WTC11 (cell line): ENCODE data around the gene FIGNL2. TPM values are rescaled to one million over a fixed set of nuclear protein-coding genes. Genes with fewer than 3 reads are reported as not detected.

Source experiments
- ATAC-seq: fragments of 200-7000 bp; cut with Tn5 transposase; 2 replicates; pipeline ENCODE4 v1.10.0; 2021; ENCODE audit warnings: mild to moderate bottlenecking, moderate library complexity
- CTCF ChIA-PET: fragments of 300-600 bp; sonication (Branson Sonifier 250); formaldehyde crosslinking; loops from one replicate; lab custom pipeline; 2021; ENCODE audit warnings: antibody characterized with exemption; lab: Charles Lee
- POLR2A ChIA-PET: fragments of 350-600 bp; sonication (Branson Sonifier 250); formaldehyde crosslinking; loops from one replicate; lab custom pipeline; 2021; ENCODE audit warnings: antibody characterized with exemption; lab: Charles Lee
- DNase-seq: peaks from one replicate; pipeline ENCODE4 v3.0.0; 2021; ENCODE audit warnings: low spot score
- H3K27ac Mint-ChIP-seq: 2 replicates; pipeline ENCODE4 v1.8.0; 2021; ENCODE audit warnings: mixed read lengths
- H3K27me3 Mint-ChIP-seq: 2 replicates; pipeline ENCODE4 v1.8.0; 2021; ENCODE audit warnings: low read depth, mild to moderate bottlenecking, moderate library complexity, mixed read lengths
- H3K36me3 Mint-ChIP-seq: 2 replicates; pipeline ENCODE4 v1.8.0; 2021; ENCODE audit warnings: mixed read lengths
- H3K4me1 Mint-ChIP-seq: 2 replicates; pipeline ENCODE4 v1.8.0; 2022; ENCODE audit warnings: mixed read lengths
- H3K4me3 Mint-ChIP-seq: 2 replicates; pipeline ENCODE4 v1.8.0; 2021; ENCODE audit warnings: mild to moderate bottlenecking, moderate library complexity, mixed read lengths
- H3K9me3 Mint-ChIP-seq: 2 replicates; pipeline ENCODE4 v1.8.0; 2021; ENCODE audit warnings: mixed read lengths
- ATF1 ChIP-seq: sonication (generic); formaldehyde crosslinking; IDR thresholded peaks from 2 replicates; pipeline ENCODE4 v1.8.1; 2023; ENCODE audit warnings: mild to moderate bottlenecking, moderate library complexity, missing genetic modification reagents
- CBFB ChIP-seq: sonication (generic); formaldehyde crosslinking; IDR thresholded peaks from 2 replicates; pipeline ENCODE4 v1.8.1; 2022; ENCODE audit warnings: mild to moderate bottlenecking, low read depth, missing genetic modification reagents
- EMX1 ChIP-seq: fragments of 250-450 bp; sonication (Bioruptor Pico); IDR thresholded peaks from 2 replicates; pipeline ENCODE4 v1.8.0; 2021; ENCODE audit warnings: mild to moderate bottlenecking
- ETV6 ChIP-seq: sonication (generic); formaldehyde crosslinking; IDR thresholded peaks from 2 replicates; pipeline ENCODE4 v1.8.1; 2022; ENCODE audit warnings: mild to moderate bottlenecking, missing genetic modification reagents
- GABPB1 ChIP-seq: sonication (generic); formaldehyde crosslinking; IDR thresholded peaks from 2 replicates; pipeline ENCODE4 v1.8.1; 2023; ENCODE audit warnings: mild to moderate bottlenecking, missing genetic modification reagents
- IRF2 ChIP-seq: sonication (generic); formaldehyde crosslinking; IDR thresholded peaks from 2 replicates; pipeline ENCODE4 v1.8.0; 2022; ENCODE audit warnings: low read depth, missing genetic modification reagents, borderline replicate concordance
- KAT7 ChIP-seq: sonication (generic); formaldehyde crosslinking; IDR thresholded peaks from 2 replicates; pipeline ENCODE4 v1.8.1; 2023; ENCODE audit warnings: missing genetic modification reagents, mild to moderate bottlenecking, borderline replicate concordance
- NFE2L1 ChIP-seq: sonication (generic); formaldehyde crosslinking; IDR thresholded peaks from 2 replicates; pipeline ENCODE4 v1.8.1; 2023; ENCODE audit warnings: missing genetic modification reagents
- NR3C1 ChIP-seq: sonication (generic); formaldehyde crosslinking; conservative IDR thresholded peaks from 2 replicates; pipeline ENCODE4 v1.8.1; 2023; ENCODE audit warnings: low read depth, mild to moderate bottlenecking, missing genetic modification reagents
- OVOL2 ChIP-seq: fragments of 250-450 bp; sonication (Bioruptor Pico); IDR thresholded peaks from 2 replicates; pipeline ENCODE4 v1.9.0; 2021; ENCODE audit warnings: mild to moderate bottlenecking, borderline replicate concordance
- RELA ChIP-seq: sonication (generic); formaldehyde crosslinking; IDR thresholded peaks from 2 replicates; pipeline ENCODE4 v1.8.1; 2022; ENCODE audit warnings: missing genetic modification reagents, mild to moderate bottlenecking, borderline replicate concordance
- SMAD3 ChIP-seq: sonication (generic); formaldehyde crosslinking; IDR thresholded peaks from 2 replicates; pipeline ENCODE4 v1.8.0; 2022; ENCODE audit warnings: missing genetic modification reagents, mild to moderate bottlenecking, borderline replicate concordance
- ZNF232 ChIP-seq: sonication (generic); formaldehyde crosslinking; IDR thresholded peaks from 2 replicates; pipeline ENCODE4 v1.8.0; 2022; ENCODE audit warnings: mild to moderate bottlenecking, missing genetic modification reagents
- ZNF263 ChIP-seq: sonication (generic); formaldehyde crosslinking; IDR thresholded peaks from 2 replicates; pipeline ENCODE4 v1.8.1; 2022; ENCODE audit warnings: low read depth, mild to moderate bottlenecking, moderate library complexity, missing genetic modification reagents
- ZNF423 ChIP-seq: fragments of 250-450 bp; sonication (Bioruptor Pico); IDR thresholded peaks from 2 replicates; pipeline ENCODE4 v2.1.2; 2022; ENCODE audit warnings: mild to moderate bottlenecking, moderate library complexity
- total RNA-seq: library from RNA; stranded (reverse); gene quantifications from 3 replicates; pipeline ENCODE4 v1.2.3, GENCODE V29; 2021
- TF ChIP-seq, protein P1 (sequence below): fragments of 250-450 bp; sonication (Bioruptor Pico); IDR thresholded peaks from 2 replicates; pipeline ENCODE4 v1.9.0; 2021; ENCODE audit warnings: moderate library complexity, mild to moderate bottlenecking, inconsistent platforms, borderline replicate concordance
- TF ChIP-seq, protein P2 (sequence below): sonication (generic); formaldehyde crosslinking; IDR thresholded peaks from 2 replicates; pipeline ENCODE4 v1.8.0; 2022; ENCODE audit warnings: mild to moderate bottlenecking, missing genetic modification reagents
- TF ChIP-seq, protein P3 (sequence below): sonication (generic); formaldehyde crosslinking; IDR thresholded peaks from 2 replicates; pipeline ENCODE4 v1.8.0; 2022; ENCODE audit warnings: mild to moderate bottlenecking, missing genetic modification reagents
- TF ChIP-seq, protein P4 (sequence below): fragments of 250-450 bp; sonication (Bioruptor Pico); IDR thresholded peaks from 2 replicates; pipeline ENCODE4 v1.8.0; 2021; ENCODE audit warnings: mild to moderate bottlenecking
- TF ChIP-seq, protein P5 (sequence below): sonication (generic); formaldehyde crosslinking; IDR thresholded peaks from 2 replicates; pipeline ENCODE4 v1.8.1; 2022; ENCODE audit warnings: low read depth, missing genetic modification reagents, borderline replicate concordance
- TF ChIP-seq, protein P6 (sequence below): sonication (generic); formaldehyde crosslinking; IDR thresholded peaks from 2 replicates; pipeline ENCODE4 v1.8.0; 2022; ENCODE audit warnings: missing genetic modification reagents
- TF ChIP-seq, protein P7 (sequence below): fragments of 250-450 bp; sonication (Bioruptor Pico); conservative IDR thresholded peaks from 2 replicates; pipeline ENCODE4 v1.9.0; 2021; ENCODE audit warnings: mild to moderate bottlenecking
- TF ChIP-seq, protein P8 (sequence below): sonication (generic); formaldehyde crosslinking; IDR thresholded peaks from 2 replicates; pipeline ENCODE4 v1.8.1; 2022; ENCODE audit warnings: mild to moderate bottlenecking, moderate library complexity, missing genetic modification reagents

The FIGNL2 gene
- total RNA-seq, 1 experiment from 2014 or later = 9.9 TPM

DNA sequence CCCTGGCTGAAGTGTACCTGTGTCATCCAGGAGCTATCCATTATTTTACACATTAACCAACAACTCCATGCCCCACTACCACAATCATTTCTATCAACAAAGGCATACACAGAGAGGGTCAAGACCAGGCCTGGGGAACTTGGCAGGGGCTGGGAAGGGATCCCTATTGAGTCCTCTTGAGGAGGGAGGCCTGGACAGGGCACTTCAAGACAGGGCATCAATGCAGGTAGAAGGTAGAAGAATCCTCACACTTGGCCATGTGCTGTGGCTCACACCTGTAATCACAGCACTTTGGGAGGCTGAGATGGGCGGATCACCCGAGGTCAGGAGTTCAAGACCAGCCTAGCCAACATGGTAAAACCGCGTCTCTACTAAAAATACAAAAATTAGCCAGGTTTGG is 26.0 kb upstream of the FIGNL2 start:
- ATAC-seq (no peak), DNase-seq (no peak)
- POLR2A ChIA-PET = interaction anchor here (0.6 to 1.1 kb wide), 2 partner anchors 10 kb away, joined by 3 to 7 read pairs; no protein-coding TSS in a partner anchor
- TF ChIP-seq NR3C1 (CRISPR knock-in tag) (no peak), RELA (CRISPR knock-in tag) (no peak), ZNF263 (CRISPR knock-in tag) (no peak), EMX1 (CRISPR knock-in tag) (no peak), OVOL2 (CRISPR knock-in tag) (no peak), ATF1 (CRISPR knock-in tag) (no peak), IRF2 (CRISPR knock-in tag) (no peak)
- TF ChIP-seq, protein P1, sequence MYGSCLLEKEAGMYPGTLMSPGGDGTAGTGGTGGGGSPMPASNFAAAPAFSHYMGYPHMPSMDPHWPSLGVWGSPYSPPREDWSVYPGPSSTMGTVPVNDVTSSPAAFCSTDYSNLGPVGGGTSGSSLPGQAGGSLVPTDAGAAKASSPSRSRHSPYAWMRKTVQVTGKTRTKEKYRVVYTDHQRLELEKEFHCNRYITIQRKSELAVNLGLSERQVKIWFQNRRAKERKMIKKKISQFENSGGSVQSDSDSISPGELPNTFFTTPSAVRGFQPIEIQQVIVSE = no peak
- TF ChIP-seq, protein P2, sequence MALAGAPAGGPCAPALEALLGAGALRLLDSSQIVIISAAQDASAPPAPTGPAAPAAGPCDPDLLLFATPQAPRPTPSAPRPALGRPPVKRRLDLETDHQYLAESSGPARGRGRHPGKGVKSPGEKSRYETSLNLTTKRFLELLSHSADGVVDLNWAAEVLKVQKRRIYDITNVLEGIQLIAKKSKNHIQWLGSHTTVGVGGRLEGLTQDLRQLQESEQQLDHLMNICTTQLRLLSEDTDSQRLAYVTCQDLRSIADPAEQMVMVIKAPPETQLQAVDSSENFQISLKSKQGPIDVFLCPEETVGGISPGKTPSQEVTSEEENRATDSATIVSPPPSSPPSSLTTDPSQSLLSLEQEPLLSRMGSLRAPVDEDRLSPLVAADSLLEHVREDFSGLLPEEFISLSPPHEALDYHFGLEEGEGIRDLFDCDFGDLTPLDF (CRISPR knock-in tag) = no peak
- TF ChIP-seq, protein P3, sequence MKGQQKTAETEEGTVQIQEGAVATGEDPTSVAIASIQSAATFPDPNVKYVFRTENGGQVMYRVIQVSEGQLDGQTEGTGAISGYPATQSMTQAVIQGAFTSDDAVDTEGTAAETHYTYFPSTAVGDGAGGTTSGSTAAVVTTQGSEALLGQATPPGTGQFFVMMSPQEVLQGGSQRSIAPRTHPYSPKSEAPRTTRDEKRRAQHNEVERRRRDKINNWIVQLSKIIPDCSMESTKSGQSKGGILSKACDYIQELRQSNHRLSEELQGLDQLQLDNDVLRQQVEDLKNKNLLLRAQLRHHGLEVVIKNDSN (CRISPR knock-in tag) = no peak
- TF ChIP-seq, protein P4, sequence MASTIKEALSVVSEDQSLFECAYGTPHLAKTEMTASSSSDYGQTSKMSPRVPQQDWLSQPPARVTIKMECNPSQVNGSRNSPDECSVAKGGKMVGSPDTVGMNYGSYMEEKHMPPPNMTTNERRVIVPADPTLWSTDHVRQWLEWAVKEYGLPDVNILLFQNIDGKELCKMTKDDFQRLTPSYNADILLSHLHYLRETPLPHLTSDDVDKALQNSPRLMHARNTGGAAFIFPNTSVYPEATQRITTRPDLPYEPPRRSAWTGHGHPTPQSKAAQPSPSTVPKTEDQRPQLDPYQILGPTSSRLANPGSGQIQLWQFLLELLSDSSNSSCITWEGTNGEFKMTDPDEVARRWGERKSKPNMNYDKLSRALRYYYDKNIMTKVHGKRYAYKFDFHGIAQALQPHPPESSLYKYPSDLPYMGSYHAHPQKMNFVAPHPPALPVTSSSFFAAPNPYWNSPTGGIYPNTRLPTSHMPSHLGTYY (CRISPR knock-in tag) = no peak
- TF ChIP-seq, protein P5, sequence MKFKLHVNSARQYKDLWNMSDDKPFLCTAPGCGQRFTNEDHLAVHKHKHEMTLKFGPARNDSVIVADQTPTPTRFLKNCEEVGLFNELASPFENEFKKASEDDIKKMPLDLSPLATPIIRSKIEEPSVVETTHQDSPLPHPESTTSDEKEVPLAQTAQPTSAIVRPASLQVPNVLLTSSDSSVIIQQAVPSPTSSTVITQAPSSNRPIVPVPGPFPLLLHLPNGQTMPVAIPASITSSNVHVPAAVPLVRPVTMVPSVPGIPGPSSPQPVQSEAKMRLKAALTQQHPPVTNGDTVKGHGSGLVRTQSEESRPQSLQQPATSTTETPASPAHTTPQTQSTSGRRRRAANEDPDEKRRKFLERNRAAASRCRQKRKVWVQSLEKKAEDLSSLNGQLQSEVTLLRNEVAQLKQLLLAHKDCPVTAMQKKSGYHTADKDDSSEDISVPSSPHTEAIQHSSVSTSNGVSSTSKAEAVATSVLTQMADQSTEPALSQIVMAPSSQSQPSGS (CRISPR knock-in tag) = no peak
- Mint-ChIP-seq H3K4me1 (peaks cover 44% of the 10 kb centered on the region), H3K27ac (no peak overlapping the region), H3K9me3 (no peaks in the 10 kb centered on the region), H3K4me3 (no peak overlapping the region), H3K36me3 (no peaks in the 10 kb centered on the region), H3K27me3 (peaks cover 21% of the 10 kb centered on the region)
- CTCF ChIA-PET = interaction anchor here (0.5 to 7.2 kb wide), 47 partner anchors 10 to 483 kb away, joined by 3 to 164 read pairs (median 6); partner anchors contain the start of genes ACVRL1, ANKRD33, FIGNL2 and GALNT6

DNA sequence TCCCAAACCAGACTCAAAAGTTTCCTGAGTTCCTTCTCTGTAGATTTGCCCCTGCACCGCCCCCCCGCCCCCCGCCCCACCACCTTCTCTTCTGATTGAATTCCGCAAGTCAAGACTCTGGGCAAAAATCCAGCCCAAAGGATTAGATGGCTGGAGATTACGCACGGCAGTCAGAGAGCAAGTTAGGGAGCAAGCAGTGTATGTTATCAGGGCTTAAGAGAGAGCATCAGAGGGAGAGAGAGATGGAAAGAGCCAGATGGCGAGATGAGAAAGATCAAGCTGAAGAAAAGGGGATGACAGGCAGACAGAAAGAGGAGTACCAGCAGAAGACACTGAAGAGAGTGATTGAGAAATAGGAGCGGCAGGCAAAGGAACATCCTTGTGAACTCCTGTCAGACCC is 25.5 kb upstream of the FIGNL2 start:
- Mint-ChIP-seq H3K27ac (no peak overlapping the region), H3K9me3 (no peaks in the 10 kb centered on the region), H3K4me3 (no peak overlapping the region), H3K27me3 (peaks cover 22% of the 10 kb centered on the region), H3K4me1 (peaks cover 44% of the 10 kb centered on the region), H3K36me3 (no peaks in the 10 kb centered on the region)
- DNase-seq (no peak), ATAC-seq (no peak)
- ChIA-PET CTCF (interaction anchor here (0.7 to 7.2 kb wide), 16 partner anchors 10 to 342 kb away, joined by 3 to 164 read pairs (median 4); partner anchors contain the start of gene ANKRD33), POLR2A (interaction anchor here (0.6 kb wide), 1 partner anchor 9 kb away, joined by 3 read pairs; no protein-coding TSS in a partner anchor)
- TF ChIP-seq CBFB (CRISPR knock-in tag) (no peak), ZNF232 (CRISPR knock-in tag) (no peak), NFE2L1 (CRISPR knock-in tag) (no peak), ZNF423 (no peak), ETV6 (CRISPR knock-in tag) (no peak), ATF1 (CRISPR knock-in tag) (no peak), SMAD3 (no peak), KAT7 (no peak), GABPB1 (CRISPR knock-in tag) (no peak)
- TF ChIP-seq, protein P6, sequence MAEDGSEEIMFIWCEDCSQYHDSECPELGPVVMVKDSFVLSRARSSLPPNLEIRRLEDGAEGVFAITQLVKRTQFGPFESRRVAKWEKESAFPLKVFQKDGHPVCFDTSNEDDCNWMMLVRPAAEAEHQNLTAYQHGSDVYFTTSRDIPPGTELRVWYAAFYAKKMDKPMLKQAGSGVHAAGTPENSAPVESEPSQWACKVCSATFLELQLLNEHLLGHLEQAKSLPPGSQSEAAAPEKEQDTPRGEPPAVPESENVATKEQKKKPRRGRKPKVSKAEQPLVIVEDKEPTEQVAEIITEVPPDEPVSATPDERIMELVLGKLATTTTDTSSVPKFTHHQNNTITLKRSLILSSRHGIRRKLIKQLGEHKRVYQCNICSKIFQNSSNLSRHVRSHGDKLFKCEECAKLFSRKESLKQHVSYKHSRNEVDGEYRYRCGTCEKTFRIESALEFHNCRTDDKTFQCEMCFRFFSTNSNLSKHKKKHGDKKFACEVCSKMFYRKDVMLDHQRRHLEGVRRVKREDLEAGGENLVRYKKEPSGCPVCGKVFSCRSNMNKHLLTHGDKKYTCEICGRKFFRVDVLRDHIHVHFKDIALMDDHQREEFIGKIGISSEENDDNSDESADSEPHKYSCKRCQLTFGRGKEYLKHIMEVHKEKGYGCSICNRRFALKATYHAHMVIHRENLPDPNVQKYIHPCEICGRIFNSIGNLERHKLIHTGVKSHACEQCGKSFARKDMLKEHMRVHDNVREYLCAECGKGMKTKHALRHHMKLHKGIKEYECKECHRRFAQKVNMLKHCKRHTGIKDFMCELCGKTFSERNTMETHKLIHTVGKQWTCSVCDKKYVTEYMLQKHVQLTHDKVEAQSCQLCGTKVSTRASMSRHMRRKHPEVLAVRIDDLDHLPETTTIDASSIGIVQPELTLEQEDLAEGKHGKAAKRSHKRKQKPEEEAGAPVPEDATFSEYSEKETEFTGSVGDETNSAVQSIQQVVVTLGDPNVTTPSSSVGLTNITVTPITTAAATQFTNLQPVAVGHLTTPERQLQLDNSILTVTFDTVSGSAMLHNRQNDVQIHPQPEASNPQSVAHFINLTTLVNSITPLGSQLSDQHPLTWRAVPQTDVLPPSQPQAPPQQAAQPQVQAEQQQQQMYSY (CRISPR knock-in tag) = no peak
- TF ChIP-seq, protein P7, sequence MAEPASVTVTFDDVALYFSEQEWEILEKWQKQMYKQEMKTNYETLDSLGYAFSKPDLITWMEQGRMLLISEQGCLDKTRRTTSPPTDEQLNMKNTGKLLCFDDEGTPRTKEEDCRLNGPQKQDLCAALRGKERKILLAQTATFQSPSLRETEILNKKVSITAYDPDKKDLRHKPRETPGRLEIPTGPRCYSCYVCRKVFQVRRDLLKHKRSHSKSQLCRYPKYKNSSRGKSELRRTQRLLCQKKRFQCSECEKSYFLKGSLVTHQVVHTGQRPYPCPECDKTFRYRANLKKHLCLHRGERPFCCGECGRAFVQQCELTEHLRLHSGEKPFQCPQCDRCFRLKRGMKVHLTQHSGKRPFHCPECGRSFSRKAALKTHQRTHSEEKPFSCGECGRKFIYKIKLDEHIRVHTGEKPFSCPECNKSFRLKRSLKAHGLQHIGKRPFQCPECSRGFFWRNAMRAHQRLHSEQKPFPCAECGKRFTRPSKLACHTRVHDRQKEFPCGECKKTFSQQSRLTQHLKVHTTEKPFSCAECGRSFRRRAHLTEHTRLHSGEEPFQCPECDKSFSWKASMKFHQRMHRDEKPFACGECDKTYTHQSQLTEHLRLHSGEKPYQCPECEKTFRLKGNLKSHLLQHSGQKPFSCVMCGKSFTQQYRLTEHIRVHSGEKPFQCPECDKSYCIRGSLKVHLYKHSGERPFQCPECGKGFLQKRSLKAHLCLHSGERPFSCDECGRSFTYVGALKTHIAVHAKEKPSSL (CRISPR knock-in tag) = no peak
- TF ChIP-seq, protein P8, sequence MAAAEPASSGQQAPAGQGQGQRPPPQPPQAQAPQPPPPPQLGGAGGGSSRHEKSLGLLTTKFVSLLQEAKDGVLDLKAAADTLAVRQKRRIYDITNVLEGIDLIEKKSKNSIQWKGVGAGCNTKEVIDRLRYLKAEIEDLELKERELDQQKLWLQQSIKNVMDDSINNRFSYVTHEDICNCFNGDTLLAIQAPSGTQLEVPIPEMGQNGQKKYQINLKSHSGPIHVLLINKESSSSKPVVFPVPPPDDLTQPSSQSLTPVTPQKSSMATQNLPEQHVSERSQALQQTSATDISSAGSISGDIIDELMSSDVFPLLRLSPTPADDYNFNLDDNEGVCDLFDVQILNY = no peak
